Embryonic facial prominence (tissue), 1 donor: Measurements from ENCODE around the gene LBHD1.
A peak's percentile ranks its signal among the peaks of the same experiment; 100 is the strongest.
"Not testable (repeated sequence)": the region's sequence is repeated elsewhere in the genome, so short reads cannot be mapped to it uniquely, and the experiment has no call there.

ENCODE experiments used
- DNase-seq: peaks from one replicate; pipeline ENCODE4 v3.0.0-alpha.2; 2016; ENCODE audit errors: extremely low spot score

Gene LBHD1

DNA sequence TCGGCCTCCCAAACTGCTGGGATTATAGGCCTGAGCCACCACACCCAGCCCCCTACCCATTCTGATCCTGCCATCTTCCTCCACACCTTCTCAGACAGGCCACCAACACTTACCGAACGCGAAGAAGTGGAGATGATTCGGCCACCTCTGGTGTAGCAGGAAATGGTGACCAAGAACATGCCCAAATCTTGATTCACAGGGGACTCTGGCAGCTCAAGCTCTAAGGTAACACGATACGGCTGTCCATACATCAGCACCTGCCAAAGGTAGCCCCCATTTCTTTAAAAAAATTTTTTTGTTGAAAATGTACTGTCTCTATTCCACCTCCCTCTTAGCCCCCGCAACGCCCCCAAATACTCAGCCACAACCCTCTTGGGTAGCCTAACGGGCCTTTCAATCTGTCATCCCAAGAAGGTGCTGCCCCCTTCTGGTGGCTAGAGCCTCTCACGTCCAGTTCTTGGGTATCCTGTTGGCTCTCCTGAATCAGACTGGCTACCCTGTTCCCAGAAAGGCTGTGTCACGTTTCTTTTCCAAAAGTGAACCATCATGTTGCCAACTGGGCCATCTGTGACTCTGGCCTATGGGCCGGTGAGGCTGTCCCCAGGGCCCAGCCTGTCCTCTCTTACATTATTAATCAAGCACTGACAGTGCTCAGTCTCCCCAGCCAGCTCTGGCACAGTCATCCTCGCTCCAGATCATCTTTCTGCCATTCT, 22.5 kb upstream of the LBHD1 start:
- no peak for DNase-seq

- not testable (repeated sequence) for DNase-seq
These were observed 21.6 kb upstream of the LBHD1 start for GRCh38 chr11:62693624-62694023.

DNA sequence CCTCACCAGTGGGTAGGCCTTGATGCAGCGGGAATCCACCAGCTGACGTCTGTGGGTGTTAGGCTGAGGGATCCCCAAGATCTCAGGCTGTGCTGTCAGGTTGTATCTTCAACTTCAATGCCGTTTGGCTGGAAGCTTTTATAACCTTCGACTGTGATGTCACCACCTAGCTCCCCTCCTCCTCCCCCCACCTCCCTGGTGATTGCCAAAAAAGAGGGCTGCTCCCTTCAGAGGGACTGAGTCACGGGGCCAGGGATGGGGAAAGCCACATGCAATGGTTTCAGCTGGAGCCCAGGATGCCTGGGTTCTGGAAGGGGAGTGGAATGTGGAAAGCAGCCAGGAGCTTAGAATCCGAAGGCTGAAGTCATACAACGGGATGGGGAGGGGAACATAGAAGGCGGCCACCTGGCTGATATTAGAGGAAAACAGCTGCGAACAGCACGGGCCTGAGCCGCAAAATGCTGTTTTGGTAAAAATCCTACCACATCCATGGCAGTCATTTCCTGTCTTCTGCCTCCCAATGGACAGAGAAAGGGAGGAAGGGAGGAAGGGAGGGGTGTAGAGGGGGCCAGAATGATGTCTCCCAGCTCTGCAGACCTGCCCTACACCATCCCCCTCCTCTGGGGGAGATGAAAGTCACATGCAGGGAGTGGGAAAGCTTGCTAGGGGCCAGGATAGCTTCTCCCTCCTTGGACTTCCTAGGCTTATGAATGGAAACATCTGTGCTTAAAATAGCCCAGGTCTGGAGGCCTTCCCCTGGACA, 17.5 kb upstream of the LBHD1 start, which contains the start of gene LRRN4CL:
TSS of gene LRRN4CL (minus strand) at position 110 of the 763 bp plus-strand sequence. CDS start 1,022 bp downstream, outside the sequence.
- no peak for DNase-seq

DNA sequence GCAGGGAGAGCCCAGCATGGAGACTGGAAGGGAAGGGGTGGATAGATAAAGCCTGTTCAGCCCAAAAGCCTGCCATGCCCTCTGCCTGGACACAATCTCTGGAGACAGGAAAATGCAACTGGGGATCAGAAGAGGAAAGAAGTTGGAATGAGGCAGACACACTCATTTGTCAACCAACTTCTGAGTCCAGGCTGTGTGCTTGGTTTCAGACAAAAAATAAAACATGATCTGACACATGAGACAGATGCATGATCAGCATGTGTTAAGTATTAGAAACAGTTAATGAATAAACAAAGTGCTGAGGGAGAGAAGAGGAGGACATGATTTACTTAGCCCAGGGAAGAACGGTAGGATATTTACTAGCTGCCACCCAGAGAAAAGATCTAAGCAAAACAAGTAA, 16.4 kb upstream of the LBHD1 start:
- DNase-seq: no peak

DNA sequence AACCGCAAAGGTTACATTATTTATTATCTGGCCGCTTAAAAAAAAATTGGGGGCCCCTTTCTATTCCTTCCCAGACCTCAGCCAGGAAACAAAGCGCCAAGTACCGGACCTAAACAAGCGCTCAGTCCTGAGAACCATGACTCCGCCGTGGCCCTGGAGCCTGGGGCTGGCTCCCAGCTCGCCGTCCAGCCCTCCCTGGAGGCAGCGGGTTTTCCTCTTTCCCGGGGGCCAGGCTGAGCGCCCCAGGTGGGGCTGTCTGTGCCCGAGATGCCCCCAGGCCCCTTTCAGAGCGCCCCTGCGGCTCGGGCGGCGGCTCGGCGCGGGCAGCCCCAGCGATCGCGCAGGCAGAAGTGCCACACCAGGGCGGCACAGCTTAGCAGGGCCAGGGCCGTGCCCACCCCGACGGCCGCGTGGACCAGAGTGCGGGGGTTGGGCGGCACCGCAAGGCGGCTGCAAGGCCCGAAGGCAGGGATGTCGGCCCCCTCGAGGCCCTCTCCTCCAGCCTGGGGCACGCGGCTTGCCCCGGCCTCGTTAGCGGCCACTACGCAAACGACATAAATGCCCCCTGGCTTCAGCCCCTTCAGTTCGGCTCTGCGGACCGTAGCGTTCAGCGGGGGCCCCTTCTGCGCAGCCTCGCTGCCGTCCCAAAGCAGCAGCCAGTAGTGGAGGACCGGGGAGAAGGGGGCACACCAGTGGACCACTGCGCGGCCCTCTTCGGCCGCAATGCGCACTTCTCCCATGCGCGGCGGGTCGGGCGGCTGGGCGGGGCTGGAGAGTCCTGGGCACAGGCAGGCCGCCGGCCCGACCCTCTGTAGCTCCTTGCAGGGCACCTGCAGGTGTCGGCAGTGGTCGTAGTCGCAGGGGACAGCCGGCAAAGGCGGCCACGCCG, 15.7 kb upstream of the LBHD1 start:
- no peak for DNase-seq

DNA sequence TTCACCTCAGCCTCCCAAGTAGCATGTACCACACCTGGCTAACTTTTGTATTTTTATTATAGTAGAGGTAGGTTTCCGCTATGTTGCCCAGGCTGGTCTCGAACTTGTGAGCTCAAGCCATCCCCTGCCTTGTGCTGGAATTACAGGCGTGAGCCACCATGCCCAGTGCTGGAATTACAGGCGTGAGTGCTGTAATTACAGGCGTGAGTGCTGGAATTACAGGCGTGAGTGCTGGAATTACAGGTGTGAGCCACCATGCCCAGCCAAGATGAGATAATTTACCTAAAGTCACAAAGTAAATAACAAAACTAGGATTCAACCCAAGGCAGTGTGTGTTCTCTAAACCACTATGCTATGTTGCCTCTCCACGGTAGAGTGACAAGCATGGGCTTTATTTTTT, 10.5 kb upstream of the LBHD1 start:
- no peak for DNase-seq

DNA sequence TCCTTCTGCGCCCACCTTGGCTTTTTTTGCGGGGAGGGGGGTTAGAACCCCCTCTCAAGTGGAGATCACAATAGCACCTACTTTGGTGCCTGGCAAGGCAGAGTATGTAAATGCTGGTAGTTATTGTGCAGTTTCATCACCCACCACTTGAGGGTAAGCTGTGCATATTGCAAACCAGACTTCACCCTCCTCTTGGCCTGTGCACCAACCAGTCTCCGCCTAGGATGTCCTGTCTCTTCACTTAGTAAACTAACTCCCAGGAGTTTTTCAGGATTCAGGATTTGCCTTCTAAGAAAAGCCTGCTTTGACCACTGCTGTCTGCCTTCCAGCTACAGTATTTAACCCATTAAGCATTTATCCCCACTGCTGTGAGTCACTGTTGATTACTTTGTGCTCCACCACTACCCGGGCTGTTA, 8.8 kb upstream of the LBHD1 start:
- DNase-seq: no peak

DNA sequence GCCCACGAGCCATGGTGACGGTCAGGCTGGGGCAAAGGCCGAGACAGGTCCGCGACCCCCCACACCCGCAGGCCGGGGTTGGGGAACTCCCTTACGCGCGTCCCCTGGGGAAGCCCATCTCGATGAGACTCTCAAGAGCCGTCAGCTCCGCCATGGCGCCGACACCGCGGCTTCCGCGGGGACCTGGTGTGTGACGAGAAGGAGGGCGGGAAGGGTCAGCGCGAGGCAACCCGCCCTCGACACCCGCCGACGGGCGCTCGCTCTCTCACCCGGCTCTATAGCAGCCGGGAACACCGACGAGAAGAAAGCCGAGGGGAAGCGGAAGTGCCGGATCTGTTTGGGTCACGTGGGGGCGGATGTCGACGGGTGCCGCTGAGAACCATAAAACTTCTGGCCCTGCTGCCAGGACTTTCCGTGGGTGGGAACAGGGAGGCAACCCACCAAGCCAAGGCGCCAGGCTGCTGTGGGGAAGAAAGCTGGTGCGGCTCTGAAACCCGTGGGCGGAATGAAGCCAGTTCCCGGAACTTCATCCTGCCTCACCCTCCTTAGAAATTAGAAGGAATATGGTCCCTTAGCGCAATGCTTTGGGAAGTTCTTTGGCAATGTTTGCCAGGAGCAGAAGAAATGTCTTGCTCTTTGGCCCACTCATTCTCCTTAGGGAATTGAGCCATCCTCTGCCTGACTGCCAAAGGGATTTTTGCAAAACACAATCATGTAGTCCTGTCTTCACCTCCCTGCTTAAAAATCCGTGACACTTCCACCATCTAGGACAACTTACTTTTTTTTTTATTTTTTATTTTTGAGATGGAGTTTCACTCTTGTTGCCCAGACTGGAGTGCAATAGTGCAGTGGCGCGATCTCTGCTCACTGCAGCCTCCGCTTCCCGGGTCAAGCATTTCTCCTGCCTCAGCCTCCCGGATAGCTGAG, 7.0 kb upstream of the LBHD1 start, which contains the start of gene UBXN1:
TSS of gene UBXN1 (minus strand) at position 304 of the 927 bp plus-strand sequence. CDS start at position 154, 150 bp downstream.
- peak; percentile 86 for DNase-seq

- no peak for DNase-seq
These were observed 6.3 kb upstream of the LBHD1 start for GRCh38 chr11:62678433-62678769.

- DNase-seq: no peak
These were observed 5.6 kb upstream of the LBHD1 start for GRCh38 chr11:62677714-62678113.

DNA sequence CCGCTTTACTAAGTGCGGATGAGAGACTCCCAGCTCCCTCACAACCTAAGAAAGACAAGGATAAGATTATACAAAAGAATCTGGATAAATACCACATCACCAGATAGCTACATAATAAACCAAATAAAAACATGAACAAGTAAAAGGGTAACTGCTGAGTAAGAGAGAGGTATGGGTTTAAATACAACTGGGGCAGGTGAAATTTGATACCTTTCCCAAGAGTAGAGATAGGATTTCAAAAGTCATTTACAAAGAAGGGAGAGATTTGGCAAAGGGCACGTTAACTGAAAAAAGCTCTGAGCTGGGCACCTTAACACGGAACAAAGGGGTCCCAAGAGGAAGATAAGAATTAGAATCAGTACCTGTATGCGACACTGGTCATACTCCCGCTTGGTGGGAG, 5.1 kb upstream of the LBHD1 start:
- no peak for DNase-seq

DNA sequence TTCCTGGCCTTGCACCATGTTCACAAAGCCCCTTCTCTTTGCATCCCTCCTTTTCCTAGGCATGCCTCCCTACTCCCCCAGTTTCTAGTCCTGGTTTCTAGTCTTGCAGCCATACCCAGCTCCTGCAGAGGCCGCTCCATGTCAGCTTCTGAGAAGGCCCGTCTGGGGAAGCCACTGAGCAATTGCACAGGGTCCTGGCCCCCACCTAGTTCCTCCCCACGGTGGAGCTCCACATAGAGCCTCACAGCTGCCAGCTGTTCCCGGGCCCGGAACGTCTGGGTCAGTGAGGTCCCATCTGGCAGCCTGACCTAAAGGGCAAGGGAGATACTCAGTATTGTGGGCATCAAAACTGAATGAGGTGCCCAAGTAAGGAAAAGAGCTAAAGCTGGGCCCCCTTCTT, 4.6 kb upstream of the LBHD1 start:
- no peak for DNase-seq

GRCh38 chr11:62675415-62675814, 3.3 kb upstream of the LBHD1 start:
- DNase-seq: not testable (repeated sequence)

DNA sequence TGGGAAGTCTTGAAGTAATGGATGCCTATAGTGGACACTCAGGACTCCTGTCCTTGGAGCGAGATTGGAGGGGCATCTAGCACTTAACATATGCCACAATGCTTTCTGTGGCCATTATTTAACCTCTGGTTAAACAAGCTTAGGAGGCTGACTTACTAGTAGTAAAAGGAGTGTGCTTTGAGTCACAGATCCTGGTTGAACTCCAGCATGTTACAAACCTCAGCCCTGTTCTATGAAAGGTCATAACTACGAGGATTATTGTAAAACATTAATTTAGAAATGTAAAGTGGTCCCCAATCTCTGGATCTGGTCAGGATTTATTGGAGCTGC, 1.1 kb upstream of the LBHD1 start:
- no peak for DNase-seq

GRCh38 chr11:62671236-62671607, 845 bp downstream of the LBHD1 start:
- DNase-seq: peak; percentile 31

DNA sequence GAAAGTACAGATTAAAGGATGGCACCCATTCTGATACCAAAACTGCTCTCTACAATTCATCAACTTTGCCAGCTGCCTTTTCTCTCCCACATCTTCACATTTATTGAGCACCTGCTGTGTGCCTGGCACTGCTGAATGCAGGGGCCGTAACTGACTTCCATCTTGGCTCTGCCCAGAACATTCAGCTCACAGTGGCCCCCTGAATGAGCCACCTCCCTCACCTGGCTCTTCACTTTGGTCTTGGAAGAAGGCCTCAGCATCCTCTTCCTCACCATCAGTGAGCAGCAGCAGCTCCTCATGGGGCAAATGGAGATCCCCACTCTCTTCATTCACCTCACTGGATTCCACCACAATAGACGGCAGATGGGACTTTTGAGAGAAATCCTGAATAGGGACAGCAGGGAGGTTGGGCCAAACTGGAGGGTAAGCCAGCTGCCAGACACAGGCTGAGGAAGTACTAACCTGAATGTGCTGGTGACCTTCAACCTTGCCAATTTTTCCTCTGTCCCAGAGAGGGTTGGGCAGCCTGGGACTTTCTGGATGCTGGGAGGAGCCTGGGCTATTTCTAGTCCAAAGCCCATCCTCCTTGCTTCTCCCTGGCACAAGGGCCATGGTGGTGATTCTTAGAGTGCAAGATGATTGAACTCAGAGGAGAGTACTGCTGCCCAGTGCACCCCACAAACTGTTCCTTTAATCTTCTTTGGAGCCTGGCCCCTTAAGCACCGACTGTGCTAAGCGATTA, 2.5 kb downstream of the LBHD1 start:
- no peak for DNase-seq

- no peak for DNase-seq
These were observed 4.6 kb downstream of the LBHD1 start for GRCh38 chr11:62667460-62667859.

GRCh38 chr11:62666259-62666926, 5.7 kb downstream of the LBHD1 start:
- no peak for DNase-seq

GRCh38 chr11:62665599-62666258, 6.3 kb downstream of the LBHD1 start:
- no peak for DNase-seq
